IPS-18c (cell line): ENCODE results near the gene YY1.
"Not testable (repeated sequence)": the region's sequence is repeated elsewhere in the genome, so short reads cannot be mapped to it uniquely, and the experiment has no call there.

Experiments
- H3K4me3 ChIP-seq: 2 replicates; pipeline ENCODE4 v1.7.0; 2013; ENCODE audit warnings: low read depth, mild to moderate bottlenecking, low read length, moderate library complexity; ENCODE audit not compliant: insufficient read depth
- H3K9me3 ChIP-seq: one replicate; pipeline ENCODE4 v1.6.1; 2013; ENCODE audit warnings: mild to moderate bottlenecking, low read length, moderate library complexity; ENCODE audit not compliant: control insufficient read depth, insufficient read depth

YY1 gene

DNA sequence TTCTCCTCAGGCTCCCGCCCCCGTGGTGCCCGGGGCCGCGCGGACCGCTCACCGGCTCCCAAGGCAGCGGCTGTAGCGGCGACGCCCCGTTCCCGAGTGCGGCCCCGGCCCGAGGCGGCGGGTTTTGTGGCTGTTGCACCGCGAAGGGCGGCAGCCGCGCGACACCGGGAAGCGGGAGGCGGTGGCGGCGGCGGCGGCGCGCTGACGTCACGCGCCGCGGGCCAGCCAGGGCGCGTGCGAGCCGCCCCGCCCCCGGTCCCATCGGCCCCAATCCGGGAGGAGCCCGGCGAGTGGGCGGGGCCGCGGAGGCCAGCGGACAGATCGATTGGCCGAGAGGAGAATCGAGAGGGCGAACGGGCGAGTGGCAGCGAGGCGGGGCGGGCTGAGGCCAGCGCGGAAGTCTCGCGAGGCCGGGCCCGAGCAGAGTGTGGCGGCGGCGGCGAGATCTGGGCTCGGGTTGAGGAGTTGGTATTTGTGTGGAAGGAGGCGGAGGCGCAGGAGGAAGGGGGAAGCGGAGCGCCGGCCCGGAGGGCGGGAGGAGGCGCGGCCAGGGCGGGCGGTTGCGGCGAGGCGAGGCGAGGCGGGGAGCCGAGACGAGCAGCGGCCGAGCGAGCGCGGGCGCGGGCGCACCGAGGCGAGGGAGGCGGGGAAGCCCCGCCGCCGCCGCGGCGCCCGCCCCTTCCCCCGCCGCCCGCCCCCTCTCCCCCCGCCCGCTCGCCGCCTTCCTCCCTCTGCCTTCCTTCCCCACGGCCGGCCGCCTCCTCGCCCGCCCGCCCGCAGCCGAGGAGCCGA is at the start of gene YY1:
YY1 (plus strand) TSS at position 726 of the 792 bp plus-strand sequence. CDS start 101 bp downstream, outside the sequence.
- peak within 1 kb of the TSS; percentile 92 for H3K4me3 ChIP-seq
- peaks cover 3% of the 10 kb centered on the region for H3K9me3 ChIP-seq

DNA sequence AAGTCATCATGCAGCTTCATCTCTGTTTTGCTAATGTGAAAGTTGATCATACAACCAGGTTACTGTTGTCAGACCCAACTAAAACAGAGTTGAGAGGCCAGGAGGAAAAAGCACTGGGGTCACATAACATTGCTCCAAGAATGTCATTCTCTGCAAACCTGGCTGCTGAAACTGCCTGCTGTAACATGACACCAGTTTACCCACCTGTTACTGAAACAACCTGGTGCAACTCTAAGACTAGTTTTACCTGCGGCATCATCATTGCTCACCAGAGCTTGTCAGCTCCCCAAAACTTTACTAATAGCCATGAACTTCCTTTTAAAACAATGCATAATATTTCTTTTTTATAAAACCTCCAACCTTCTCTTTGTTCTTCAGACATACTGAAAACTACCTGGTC is 48.8 kb upstream of the YY1 start:
- Histone ChIP-seq H3K4me3 (no peak overlapping the region), H3K9me3 (no peaks in the 10 kb centered on the region)

DNA sequence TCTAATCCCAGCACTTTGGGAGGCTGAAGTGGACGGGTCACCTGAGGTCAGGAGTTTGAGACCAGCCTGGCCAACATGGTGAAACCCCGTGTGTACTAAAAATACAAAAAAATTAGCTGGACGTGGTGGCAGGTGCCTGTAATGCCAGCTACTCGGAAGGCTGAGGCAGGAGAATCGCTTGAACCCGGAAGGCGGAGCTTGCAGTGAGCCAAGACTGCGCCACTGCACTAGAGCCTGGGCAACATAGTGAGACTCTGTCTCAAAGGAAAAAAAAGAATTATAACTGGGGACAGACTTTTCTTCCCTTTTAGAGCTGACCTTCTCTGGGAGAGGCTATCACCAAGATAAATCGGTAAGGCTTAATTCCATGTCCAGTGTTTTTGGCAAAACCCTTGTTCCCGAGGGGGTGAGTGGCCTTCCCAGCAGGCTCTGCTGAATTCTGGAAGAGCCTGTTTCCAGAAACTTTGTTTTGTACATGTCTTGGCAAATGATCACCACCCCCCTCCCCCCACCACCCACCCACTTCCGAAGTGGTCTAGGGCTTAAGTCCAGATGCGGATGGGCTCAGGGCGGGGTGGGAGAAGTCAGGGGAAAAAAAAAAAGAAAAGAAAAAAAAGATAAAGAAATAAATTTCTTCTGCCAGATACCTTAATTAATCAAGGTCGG is 47.2 kb upstream of the YY1 start:
- Histone ChIP-seq H3K9me3 (no peaks in the 10 kb centered on the region), H3K4me3 (no peak overlapping the region)

DNA sequence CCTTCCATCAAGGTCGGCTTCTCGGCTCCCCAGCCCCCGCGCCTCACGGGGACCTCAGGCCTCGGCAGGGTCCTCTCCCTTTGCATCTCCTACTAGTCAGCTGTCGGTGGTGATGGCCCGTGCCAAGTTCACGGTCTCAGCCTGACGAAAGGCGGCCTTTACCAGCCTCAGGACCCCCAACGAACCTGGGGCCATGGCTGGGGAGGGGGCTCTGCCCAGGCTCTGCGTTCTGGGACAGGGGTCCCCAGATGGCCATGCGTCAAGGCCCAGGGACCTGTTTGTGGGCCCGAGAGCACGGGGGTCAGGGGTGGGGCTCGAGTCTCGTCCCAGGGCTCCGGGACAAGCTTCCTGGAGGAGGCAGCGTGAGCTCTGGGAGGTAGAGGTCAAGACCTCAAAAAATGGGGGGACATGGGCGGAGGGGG is 46.7 kb upstream of the YY1 start:
- Histone ChIP-seq H3K4me3 (peak overlapping the region; percentile 31; the same call in 1 of the 2 replicates), H3K9me3 (no peaks in the 10 kb centered on the region)

DNA sequence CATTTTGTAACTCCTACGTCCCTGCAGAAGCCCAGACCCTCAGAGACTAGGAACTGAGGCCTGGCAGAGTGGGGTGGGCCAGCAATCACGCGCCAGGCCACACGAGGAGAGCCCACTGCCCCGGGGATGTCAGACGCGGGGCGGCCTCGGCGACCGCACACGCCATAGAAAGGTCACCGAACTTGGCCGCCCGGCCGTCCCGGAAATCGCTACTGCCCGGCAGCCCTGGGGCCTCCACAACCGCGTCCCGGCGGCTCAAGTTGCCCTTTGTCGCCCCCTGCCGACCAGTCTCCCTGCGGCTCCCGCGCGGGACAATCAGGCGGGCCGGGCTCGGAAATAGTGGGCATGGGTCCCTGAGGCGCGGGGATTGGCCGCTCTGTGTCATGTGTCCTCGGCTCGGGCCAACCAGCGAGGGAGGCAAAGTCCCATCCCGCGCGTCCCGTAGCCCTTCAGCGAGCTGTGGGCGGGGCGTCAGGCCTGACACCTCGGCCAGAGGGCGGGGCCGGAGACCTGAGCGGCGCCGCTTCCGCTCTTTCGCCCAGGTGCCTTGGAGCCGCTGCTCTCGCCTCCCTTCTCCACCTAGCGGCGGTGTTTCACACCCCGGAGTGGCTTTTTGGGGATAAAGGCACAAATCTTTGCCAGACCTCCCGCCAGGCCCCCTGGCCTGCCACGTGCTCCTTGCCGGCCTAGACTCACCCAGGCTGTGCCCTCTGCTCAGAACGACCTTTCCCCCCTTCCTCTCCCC is 46.1 kb upstream of the YY1 start:
- Histone ChIP-seq H3K9me3 (no peaks in the 10 kb centered on the region), H3K4me3 (peak overlapping the region; percentile 31; the same call in 1 of the 2 replicates)

DNA sequence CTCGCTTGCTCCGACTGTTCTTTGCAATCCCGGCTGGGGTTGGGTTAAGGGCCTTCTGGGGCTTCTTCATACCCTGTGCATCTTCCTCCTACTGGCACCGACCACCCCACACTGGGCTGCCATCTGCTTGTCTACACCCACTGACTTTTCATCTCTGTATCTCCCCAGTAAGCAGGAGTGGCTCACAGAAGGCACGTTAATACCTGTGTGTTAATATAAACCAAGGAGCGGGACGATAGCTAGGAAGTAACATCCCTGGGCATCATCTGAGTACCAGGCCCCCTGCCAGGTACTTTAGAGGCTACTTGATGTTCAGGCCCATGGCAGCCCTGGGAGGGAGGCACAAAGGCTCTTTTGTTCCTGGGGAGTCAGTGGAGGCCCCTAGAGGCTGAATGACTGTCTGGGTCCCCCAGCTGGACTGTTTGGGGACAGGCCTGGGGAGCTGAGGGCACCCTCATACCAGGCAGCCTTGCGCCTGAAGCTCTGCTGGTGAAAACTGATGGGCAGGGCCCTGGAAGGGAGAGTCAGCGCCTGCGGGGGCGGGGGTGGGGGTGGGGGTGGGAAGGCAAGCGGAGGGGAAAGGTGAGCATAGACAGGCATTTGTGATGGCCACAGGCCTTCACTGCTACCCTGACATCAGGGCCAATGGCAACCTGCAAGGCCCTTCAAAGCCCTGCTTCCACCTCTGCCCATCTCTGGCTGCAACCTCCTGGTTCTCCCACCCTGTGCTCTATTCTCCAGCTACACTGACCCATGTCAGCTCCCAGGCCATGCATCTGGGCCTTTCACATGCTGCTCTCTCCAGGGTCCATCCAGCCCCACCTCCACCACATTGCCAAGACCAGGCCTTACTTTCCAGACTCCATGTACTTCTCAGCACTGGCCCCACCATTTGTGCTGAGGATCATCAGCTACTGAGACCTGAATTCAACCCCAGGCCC is 45.3 kb upstream of the YY1 start:
- H3K4me3 ChIP-seq: peak overlapping the region; percentile 20; the same call in 1 of the 2 replicates

DNA sequence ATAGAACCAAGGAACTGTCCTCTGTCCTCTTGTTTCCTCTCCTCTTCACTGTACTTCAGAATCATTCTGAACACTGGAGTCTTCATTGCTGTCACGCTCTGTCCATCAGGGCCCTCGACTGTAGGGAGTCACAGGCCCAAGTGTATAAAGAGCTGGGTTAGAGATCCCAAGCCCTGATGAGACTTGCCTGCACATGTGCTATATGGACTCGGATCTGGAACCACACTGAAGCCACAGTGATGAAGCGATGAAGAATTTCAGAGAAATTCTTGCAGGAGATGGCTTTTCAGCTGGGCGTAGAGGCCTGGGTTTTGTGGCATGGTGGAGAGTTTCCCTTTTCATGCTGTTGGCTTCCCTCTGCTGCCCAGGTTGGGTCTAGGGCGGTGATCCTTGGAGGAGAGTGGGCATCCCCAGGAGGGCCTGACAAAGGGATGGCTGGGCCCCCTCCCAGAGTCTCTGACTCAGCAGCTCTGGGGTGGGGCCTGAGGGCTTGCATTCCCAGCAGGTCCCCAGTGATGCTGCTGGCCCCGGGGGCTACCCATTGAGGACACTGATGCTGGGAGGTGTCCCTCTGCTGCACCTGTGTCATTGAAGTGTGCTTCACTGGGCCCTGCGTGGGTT is 39.6 kb upstream of the YY1 start:
- Histone ChIP-seq H3K4me3 (no peak overlapping the region), H3K9me3 (no peaks in the 10 kb centered on the region)

More for the DNA sequence above, 45.3 kb upstream of the YY1 start:
- H3K9me3 ChIP-seq: no peaks in the 10 kb centered on the region

DNA sequence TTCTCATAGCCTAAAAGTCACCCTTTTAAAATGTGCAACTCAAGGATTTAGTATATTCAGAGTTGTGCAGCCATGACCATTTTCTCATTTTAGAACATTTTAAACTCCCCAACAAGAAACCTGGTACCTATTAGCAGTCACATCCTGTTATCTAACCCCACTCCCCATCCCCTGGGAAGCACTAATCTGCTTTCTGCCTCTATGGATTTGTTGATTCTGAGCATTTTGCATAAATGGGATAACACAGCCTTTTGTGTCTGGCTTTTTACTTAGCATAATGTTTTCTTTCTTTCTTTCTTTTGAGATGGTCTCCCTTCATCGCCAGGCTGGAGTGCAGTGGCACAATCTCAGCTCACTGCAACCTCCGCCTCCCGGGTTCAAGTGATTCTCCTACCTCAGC is 38.6 kb upstream of the YY1 start:
- Histone ChIP-seq H3K9me3 (no peaks in the 10 kb centered on the region), H3K4me3 (no peak overlapping the region)

DNA sequence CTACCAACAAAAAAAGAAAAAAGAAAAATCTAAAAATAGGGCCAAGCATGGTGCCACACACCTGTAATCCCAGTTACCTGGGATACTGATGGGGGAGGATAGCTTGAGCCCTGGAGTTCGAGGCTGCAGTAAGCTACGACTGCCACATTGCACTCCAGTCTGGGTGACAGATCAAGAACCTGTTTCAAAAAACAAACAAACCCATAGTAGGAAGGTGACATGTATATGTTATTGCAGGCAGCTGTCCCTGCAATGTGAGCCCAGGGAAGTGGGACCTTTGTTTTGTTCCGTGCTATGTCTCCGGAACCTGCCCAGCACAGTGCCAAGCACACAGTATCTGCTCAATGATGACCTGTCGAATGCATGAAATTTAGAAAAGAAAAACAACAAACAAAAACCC is 37.2 kb upstream of the YY1 start:
- H3K4me3 ChIP-seq: no peak overlapping the region

DNA sequence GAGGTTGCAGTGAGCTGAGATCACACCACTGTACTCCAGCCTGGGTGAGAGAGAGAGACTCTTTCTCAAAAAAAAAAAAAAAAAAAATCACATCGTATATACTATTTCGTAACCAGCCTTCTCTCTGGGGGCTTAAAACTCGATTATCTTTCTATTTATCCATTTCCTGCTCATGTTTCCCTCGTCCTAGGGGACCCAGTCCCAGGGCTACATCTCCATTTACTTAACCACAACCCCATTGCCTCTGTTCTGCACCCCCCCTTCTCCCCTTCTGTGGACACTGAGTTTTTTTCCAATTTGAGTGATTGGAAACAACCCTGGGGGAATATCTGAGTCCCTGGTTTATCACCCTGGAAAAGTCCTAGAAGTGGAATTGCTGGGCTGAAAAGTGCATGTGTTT is 36.2 kb upstream of the YY1 start:
- Histone ChIP-seq H3K9me3 (no peaks in the 10 kb centered on the region), H3K4me3 (no peak overlapping the region)

More for the DNA sequence above, 37.2 kb upstream of the YY1 start:
- H3K9me3 ChIP-seq: no peaks in the 10 kb centered on the region

DNA sequence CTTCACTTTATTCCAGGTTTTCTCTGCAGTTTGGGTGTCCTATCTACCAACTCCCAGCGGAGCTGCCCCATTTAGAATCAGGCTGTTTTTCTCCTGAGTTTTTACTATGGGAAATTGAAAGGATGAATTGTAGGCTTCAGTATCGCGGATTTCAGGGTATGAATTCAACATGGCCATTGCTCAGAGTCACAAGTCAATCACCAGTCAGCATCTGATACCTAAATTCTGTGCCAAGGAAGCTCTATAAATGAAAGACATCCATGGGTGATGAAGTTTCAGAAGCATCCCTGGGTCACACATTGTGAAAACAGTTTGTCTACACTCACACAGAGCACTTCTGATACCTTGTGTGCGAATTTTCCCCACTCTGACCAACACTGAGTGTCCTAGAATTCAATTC is 35.8 kb upstream of the YY1 start:
- no peak overlapping the region for H3K4me3 ChIP-seq
- no peaks in the 10 kb centered on the region for H3K9me3 ChIP-seq

DNA sequence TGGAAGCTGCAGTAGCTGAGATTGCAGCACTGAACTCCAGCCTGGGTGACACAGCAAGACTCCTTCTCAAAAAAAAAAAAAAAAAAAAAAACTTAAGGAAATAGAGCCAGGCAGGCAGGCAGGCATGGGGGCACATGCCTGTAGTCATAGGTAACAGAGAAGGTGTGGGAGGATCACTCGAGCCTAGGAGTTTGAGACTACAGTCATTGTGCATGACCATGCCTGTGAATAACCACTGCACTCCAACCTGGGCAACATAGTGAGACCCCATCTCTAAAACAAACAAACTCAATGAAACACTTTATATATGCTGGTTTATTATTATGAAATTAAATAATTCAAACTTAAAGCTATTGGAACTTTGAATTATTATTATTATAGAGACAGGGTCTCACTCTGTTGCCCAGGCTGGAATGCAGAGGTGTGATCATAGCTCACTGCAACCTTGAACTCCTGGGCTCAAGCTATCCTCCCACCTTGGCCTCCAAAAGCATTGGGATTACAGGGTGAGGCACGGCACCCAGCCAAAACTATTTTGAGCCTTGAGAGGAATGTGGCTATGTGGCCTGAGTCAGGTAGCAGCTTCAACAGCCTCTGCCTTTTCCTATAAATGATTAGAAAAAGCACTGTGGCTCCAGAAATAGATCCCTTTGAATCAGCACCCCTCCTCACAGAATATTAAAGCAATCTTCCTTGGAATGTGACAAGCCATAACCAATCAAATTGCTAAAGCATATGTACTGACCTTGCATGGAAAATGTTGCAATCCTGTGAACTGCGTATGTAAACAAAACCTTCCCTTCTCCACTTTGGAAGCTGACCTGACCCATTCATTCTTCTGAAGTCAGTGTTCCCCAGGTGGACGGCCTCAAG is 34.7 kb upstream of the YY1 start:
- Histone ChIP-seq H3K9me3 (no peaks in the 10 kb centered on the region), H3K4me3 (no peak overlapping the region)

DNA sequence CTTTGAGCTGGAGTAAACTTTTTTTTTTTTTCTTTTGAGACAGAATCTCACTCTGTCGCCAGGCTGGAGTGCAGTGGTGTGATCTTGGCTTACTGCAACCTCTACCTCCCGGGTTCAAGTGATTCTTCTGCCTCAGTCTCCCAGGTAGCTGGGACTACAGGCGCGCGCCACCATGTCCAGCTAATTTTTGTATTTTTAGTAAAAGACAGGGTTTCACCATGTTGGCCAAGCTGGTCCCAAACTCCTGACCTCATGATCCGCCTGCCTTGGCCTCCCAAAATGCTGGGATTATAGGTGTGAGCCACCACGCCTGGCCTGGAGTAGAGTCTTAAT is 34.1 kb upstream of the YY1 start:
- H3K9me3 ChIP-seq, H3K4me3 ChIP-seq: not testable (repeated sequence)

DNA sequence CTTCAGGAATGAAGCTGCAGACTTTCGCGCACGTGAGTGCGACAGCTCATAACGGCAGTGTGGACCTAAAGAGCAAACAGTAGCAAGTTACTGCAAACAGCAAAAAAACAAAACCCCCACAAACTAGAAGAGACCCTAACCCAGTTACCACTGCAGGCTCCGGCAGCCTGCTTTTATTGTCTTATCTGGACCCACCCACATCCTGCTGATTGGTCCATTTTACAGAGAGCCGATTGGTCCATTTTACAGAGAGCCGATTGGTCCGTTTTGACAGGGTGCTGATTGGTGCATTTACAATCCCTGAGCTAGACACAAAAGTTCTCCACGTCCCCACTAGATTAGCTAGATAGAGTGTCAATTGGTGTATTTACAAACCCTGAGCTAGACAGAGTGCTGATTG is 31.4 kb upstream of the YY1 start:
- H3K9me3 ChIP-seq, H3K4me3 ChIP-seq: not testable (repeated sequence)

DNA sequence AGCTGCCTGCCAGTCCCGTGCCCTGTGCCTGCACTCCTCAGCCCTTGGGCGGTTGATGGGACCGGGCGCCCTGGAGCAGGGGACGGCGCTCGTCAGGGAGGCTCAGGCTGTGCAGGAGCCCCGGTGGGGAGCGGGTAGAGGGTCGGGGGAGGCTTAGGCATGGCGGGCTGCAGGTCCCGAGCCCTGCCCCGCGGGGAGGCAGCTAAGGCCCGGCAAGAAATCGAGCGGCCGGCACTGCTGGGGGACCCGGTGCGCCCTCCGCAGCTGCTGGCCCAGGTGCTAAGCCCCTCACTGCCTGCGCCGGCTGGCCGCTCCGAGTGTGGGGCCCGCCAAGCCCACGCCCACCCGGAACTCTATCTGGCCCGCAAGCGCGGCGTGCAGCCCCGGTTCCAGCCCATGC is 30.8 kb upstream of the YY1 start:
- not testable (repeated sequence) for H3K4me3 ChIP-seq, H3K9me3 ChIP-seq

DNA sequence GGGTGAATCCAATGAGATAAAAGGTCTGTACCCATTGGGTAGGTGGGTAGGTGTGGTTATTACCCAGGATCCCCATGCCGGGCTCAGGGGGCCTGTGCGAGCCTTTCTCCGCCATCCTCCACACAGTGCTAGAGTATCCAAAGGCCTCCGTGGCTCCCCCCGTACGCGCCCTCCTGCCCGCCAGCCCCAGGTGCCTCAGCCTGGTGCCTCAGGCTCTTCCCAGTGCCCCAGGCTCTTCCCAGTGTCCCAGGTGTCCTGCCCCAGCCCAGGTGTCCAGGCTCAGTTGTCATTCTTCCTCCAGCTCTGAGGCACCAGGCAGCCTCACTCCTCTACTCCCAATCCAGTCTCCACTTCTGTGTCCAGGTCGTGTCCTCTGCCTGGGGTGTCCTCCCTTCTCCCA is 27.6 kb upstream of the YY1 start:
- H3K9me3 ChIP-seq: no peaks in the 10 kb centered on the region
- no peak overlapping the region for H3K4me3 ChIP-seq
